A673 (cell line): ENCODE results near the gene GSTM1. TPM values are rescaled to one million over a fixed set of nuclear protein-coding genes. Genes with fewer than 3 reads are reported as not detected.
"Not testable (repeated sequence)": the region's sequence is repeated elsewhere in the genome, so short reads cannot be mapped to it uniquely, and the experiment has no call there.

Experiments used
- BruUV-seq: library from RNA; stranded (reverse); fragments of 400-500 nt; replicated peaks from 2 replicates; lab custom pipeline; 2021; lab: Mats Ljungman, UMichigan
- CTCF ChIA-PET: fragments of 300-600 bp; sonication (Branson Sonifier 250); formaldehyde crosslinking; loops from one replicate; lab custom pipeline; 2022; ENCODE audit warnings: antibody characterized with exemption; lab: Charles Lee
- POLR2A ChIA-PET: fragments of 300-600 bp; sonication (Branson Sonifier 250); formaldehyde crosslinking; loops from one replicate; lab custom pipeline; 2022; ENCODE audit warnings: antibody characterized with exemption; ENCODE audit not compliant: low non-redundant PET; lab: Charles Lee
- DNase-seq: peaks from one replicate; pipeline ENCODE4 v3.0.0-alpha.2; 2015; ENCODE audit warnings: low spot score
- H3K27ac ChIP-seq: fragments of 200-600 bp; sonication (generic); 2 replicates; pipeline ENCODE4 v1.5.1; 2016; ENCODE audit warnings: mixed run types, low read depth, mild to moderate bottlenecking, mixed read lengths, antibody characterized with exemption, low read length; ENCODE audit not compliant: poor library complexity, severe bottlenecking
- H3K27me3 ChIP-seq: fragments of 200-600 bp; sonication (generic); replicated peaks from 2 replicates; pipeline ENCODE4 v1.6.1; 2017; ENCODE audit warnings: mixed run types, low read depth, mild to moderate bottlenecking, mixed read lengths, antibody characterized with exemption, low read length; ENCODE audit not compliant: insufficient read depth, poor library complexity
- H3K36me3 ChIP-seq: fragments of 200-600 bp; sonication (generic); 2 replicates; pipeline ENCODE4 v1.6.1; 2016; ENCODE audit warnings: mixed run types, mild to moderate bottlenecking, mixed read lengths, antibody characterized with exemption, low read length; ENCODE audit not compliant: insufficient read depth, poor library complexity, severe bottlenecking
- H3K4me1 ChIP-seq: fragments of 200-600 bp; sonication (generic); 2 replicates; pipeline ENCODE4 v1.6.1; 2017; ENCODE audit warnings: mixed run types, mild to moderate bottlenecking, mixed read lengths, antibody characterized with exemption, low read length; ENCODE audit not compliant: insufficient read depth, poor library complexity, severe bottlenecking
- H3K4me3 ChIP-seq: fragments of 200-600 bp; sonication (generic); 2 replicates; pipeline ENCODE4 v1.5.1; 2016; ENCODE audit warnings: low read depth, mixed run types, mild to moderate bottlenecking, mixed read lengths, low read length; ENCODE audit not compliant: poor library complexity, severe bottlenecking
- H3K9me3 ChIP-seq: fragments of 200-600 bp; sonication (generic); 2 replicates; pipeline ENCODE4 v1.6.1; 2016; ENCODE audit warnings: mixed run types, low read depth, mild to moderate bottlenecking, mixed read lengths, antibody characterized with exemption, low read length; ENCODE audit not compliant: poor library complexity, severe bottlenecking
- EZH2 ChIP-seq: fragments of 200-600 bp; sonication (generic); IDR thresholded peaks from 2 replicates; pipeline ENCODE4 v1.6.1; 2017; ENCODE audit warnings: borderline replicate concordance, low read depth, mild to moderate bottlenecking, mixed read lengths, antibody characterized with exemption, low read length; ENCODE audit not compliant: poor library complexity, severe bottlenecking
- intact Hi-C: fragments of 100-400 bp; cut with micrococcal nuclease; formaldehyde crosslinking; loops from one replicate; pipeline ENCODE4 v1.10.0; 2022; ENCODE audit not compliant: unreplicated experiment
- total RNA-seq: library from RNA; stranded (reverse); gene quantifications from 2 replicates; pipeline ENCODE4 v1.2.3, GENCODE V29; 2021
- TF ChIP-seq, protein P1 (sequence below): fragments of 300-800, 200-600 bp; sonication (generic); conservative IDR thresholded peaks from 2 replicates; pipeline ENCODE4 v1.5.1; 2017; ENCODE audit warnings: low read depth, mild to moderate bottlenecking, antibody characterized with exemption, low read length, moderate library complexity, mixed read lengths

GSTM1 gene
- total RNA-seq, 1 experiment from 2014 or later = 166 TPM

- TF ChIP-seq EZH2 = no peak
- TF ChIP-seq, protein P1, sequence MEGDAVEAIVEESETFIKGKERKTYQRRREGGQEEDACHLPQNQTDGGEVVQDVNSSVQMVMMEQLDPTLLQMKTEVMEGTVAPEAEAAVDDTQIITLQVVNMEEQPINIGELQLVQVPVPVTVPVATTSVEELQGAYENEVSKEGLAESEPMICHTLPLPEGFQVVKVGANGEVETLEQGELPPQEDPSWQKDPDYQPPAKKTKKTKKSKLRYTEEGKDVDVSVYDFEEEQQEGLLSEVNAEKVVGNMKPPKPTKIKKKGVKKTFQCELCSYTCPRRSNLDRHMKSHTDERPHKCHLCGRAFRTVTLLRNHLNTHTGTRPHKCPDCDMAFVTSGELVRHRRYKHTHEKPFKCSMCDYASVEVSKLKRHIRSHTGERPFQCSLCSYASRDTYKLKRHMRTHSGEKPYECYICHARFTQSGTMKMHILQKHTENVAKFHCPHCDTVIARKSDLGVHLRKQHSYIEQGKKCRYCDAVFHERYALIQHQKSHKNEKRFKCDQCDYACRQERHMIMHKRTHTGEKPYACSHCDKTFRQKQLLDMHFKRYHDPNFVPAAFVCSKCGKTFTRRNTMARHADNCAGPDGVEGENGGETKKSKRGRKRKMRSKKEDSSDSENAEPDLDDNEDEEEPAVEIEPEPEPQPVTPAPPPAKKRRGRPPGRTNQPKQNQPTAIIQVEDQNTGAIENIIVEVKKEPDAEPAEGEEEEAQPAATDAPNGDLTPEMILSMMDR = no peak
- BruUV-seq = no TSS peak
- Histone ChIP-seq H3K4me3 (no peak overlapping the region), H3K27me3 (no peaks in the 10 kb centered on the region), H3K36me3 (peaks cover 40% of the 10 kb centered on the region), H3K9me3 (no peaks in the 10 kb centered on the region), H3K27ac (peak overlapping the region; percentile 47), H3K4me1 (peaks cover 12% of the 10 kb centered on the region)
- ChIA-PET CTCF (no interaction called here), POLR2A (no interaction called here)
- intact Hi-C loops = no loop called here
- DNase-seq = peak; percentile 3
These were observed 28.5 kb upstream of the GSTM1 start for GRCh38 chr1:109659145-109659544.

GRCh38 chr1:109659997-109660690 is 27.5 kb upstream of the GSTM1 start:
- intact Hi-C loops = no loop called here
- Histone ChIP-seq H3K4me3 (no peak overlapping the region), H3K4me1 (peaks cover 2% of the 10 kb centered on the region), H3K27ac (no peak overlapping the region), H3K27me3 (no peaks in the 10 kb centered on the region), H3K36me3 (peaks cover 40% of the 10 kb centered on the region), H3K9me3 (no peaks in the 10 kb centered on the region)
- TF ChIP-seq, protein P1 = no peak
- TF ChIP-seq EZH2 = no peak
- POLR2A ChIA-PET = interaction anchor here (0.6 kb wide), 1 partner anchor 111 kb away, joined by 5 read pairs; no protein-coding TSS in a partner anchor
- no TSS peak for BruUV-seq
- CTCF ChIA-PET = no interaction called here
- peak; percentile 1 for DNase-seq

DNA sequence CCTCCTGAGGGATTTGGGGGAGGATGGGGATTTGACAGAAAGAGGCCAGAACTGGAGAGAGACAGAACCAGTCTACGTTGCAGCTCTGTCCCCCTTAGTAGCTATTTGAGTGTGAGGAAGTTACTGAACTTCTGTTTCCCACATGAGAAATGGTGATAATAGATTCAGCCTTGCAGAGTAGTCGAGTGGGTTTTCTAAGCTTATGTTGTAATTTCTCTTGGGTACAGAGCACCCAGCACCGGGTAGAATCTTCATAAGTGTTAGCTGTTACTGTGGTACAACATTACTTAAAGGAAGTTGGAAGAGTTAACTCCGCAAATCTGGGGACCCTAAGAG is 27.0 kb upstream of the GSTM1 start:
- CTCF ChIA-PET, H3K27me3 ChIP-seq, H3K9me3 ChIP-seq, intact Hi-C loops, H3K4me3 ChIP-seq, BruUV-seq, H3K4me1 ChIP-seq, H3K27ac ChIP-seq: not testable (repeated sequence)
- POLR2A ChIA-PET = interaction anchor here (0.6 kb wide), 1 partner anchor 112 kb away, joined by 5 read pairs; no protein-coding TSS in a partner anchor
- peaks cover 40% of the 10 kb centered on the region for H3K36me3 ChIP-seq
- DNase-seq = peak; percentile 1

DNA sequence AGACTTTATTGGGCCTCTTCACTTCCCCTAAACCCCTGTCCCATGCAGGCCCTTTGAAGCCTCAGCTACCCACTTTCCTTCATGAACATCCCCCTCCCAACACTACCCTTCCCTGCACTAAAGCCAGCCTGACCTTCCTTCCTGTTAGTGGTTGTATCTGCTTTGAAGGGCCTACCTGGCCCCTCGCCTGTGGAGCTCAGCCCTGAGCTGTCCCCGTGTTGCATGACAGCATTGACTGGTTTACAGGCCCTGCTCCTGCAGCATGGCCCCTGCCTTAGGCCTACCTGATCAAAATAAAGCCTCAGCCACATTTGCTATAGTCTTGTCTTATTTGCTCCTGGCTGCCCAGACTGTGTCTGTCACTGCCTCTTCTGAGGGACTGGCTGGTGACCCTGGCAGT is 26.2 kb upstream of the GSTM1 start:
- ChIA-PET CTCF (no interaction called here), POLR2A (no interaction called here)
- Histone ChIP-seq H3K27ac (no peak overlapping the region), H3K9me3 (no peaks in the 10 kb centered on the region), H3K4me1 (no peaks in the 10 kb centered on the region), H3K4me3 (no peak overlapping the region), H3K36me3 (peaks cover 40% of the 10 kb centered on the region), H3K27me3 (no peaks in the 10 kb centered on the region)
- DNase-seq = peak; percentile 0
- BruUV-seq = no TSS peak
- intact Hi-C loops = no loop called here
- TF ChIP-seq, protein P1 = no peak
- TF ChIP-seq EZH2 = no peak
